Hepatocyte (in vitro differentiated cells): ENCODE results near the gene CTRB2.

ENCODE experiments used
- EZH2phosphoT487 ChIP-seq: fragments of 200-600 bp; sonication (generic); IDR thresholded peaks from one replicate; pipeline ENCODE4 v1.6.1; 2018; ENCODE audit warnings: antibody characterized with exemption, mild to moderate bottlenecking, low read depth, moderate library complexity; ENCODE audit not compliant: unreplicated experiment, severe bottlenecking
- TF ChIP-seq, protein P1 (sequence below): fragments of 200-600 bp; sonication (generic); IDR thresholded peaks from 2 replicates; pipeline ENCODE4 v1.5.1; 2016; ENCODE audit warnings: antibody characterized with exemption, mild to moderate bottlenecking; ENCODE audit not compliant: poor library complexity

DNA sequence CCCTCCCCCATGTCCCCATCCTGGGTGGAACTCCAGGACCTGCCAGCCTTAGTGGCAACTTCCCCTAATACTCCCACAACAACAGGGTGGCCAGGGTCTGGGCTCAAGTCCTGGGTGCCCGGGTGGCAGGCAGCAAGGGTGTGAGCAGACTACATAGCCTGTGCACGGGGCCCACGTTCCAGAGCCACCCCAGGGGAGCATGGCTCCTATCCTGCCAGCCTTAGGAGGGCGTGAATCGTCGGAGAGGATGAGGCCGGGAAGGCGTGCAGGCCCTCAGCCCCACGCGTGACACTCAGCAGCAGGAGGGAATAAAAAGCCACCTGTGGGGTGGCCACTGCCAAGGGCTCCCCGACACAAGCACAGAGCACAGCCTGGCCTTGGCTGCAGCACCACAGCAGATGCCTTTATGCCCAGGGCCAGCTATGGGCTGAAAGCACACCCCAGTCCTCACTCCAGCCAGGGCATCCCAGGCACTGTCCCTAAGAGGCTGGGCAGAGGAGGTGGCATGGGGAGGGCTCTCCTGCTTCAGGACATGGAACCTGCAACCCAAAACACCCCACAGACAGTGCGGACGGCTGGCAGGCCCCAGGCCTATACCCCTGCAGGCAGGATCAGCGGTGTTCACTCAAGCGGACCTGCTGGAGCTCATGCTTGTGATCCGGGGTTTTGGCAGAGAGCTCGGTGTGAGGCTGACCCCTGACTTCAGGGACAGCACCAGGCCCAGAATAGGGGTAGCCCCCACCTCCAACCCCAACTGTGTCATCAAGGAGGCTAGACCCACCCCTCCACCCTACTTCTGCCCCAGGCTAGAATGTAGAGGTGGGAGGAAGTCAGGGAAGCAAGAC lies 41.8 kb upstream of the CTRB2 start:
- TF ChIP-seq, protein P1, sequence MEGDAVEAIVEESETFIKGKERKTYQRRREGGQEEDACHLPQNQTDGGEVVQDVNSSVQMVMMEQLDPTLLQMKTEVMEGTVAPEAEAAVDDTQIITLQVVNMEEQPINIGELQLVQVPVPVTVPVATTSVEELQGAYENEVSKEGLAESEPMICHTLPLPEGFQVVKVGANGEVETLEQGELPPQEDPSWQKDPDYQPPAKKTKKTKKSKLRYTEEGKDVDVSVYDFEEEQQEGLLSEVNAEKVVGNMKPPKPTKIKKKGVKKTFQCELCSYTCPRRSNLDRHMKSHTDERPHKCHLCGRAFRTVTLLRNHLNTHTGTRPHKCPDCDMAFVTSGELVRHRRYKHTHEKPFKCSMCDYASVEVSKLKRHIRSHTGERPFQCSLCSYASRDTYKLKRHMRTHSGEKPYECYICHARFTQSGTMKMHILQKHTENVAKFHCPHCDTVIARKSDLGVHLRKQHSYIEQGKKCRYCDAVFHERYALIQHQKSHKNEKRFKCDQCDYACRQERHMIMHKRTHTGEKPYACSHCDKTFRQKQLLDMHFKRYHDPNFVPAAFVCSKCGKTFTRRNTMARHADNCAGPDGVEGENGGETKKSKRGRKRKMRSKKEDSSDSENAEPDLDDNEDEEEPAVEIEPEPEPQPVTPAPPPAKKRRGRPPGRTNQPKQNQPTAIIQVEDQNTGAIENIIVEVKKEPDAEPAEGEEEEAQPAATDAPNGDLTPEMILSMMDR, result no peak
- no peak for TF ChIP-seq EZH2phosphoT487
